H1 (cell line): ENCODE results near the gene KCND1. TPM values are rescaled to one million over a fixed set of nuclear protein-coding genes. Genes with fewer than 3 reads are reported as not detected.

Experiments
- CTCF ChIA-PET: fragments of 300-600 bp; sonication (Branson Sonifier 250); formaldehyde crosslinking; loops from one replicate; lab custom pipeline; 2021; ENCODE audit not compliant: partially characterized antibody; lab: Charles Lee
- POLR2A ChIA-PET: fragments of 300-600 bp; sonication (Branson Sonifier 250); formaldehyde crosslinking; loops from one replicate; lab custom pipeline; 2021; ENCODE audit warnings: inconsistent platforms; ENCODE audit not compliant: partially characterized antibody; lab: Charles Lee
- DNase-seq, 2 experiments: peaks; one replicate each; pipeline versions ENCODE4 v3.0.0 to v3.0.0-alpha.2; 2010 to 2022; ENCODE audit warnings: low spot score in 2 of 2, low read depth in 1 of 2, mixed read lengths in 1 of 2
- FAIRE-seq: peaks from 2 replicates; lab custom pipeline; 2011; peaks lifted over from hg19 to GRCh38; lab: Jason Lieb, UNC
- H2AFZ ChIP-seq: 2 replicates; pipeline ENCODE4 v1.8.1; 2012; ENCODE audit warnings: low read length, inconsistent platforms
- H2AK5ac ChIP-seq: 2 replicates; pipeline ENCODE4 v1.6.1; 2013; ENCODE audit warnings: low read depth, low read length
- H2BK120ac ChIP-seq: replicated peaks from 2 replicates; pipeline ENCODE3; 2013; ENCODE audit warnings: low read depth, low read length, inconsistent platforms
- H2BK12ac ChIP-seq: 2 replicates; pipeline ENCODE4 v1.6.1; 2013; ENCODE audit warnings: low read depth, low read length
- H2BK15ac ChIP-seq: 2 replicates; pipeline ENCODE4 v1.6.1; 2013; ENCODE audit warnings: low read length
- H2BK20ac ChIP-seq: 2 replicates; pipeline ENCODE4 v1.6.1; 2013; ENCODE audit warnings: low read length
- H2BK5ac ChIP-seq: 2 replicates; pipeline ENCODE4 v1.6.1; 2013; ENCODE audit warnings: low read depth, low read length
- H3K14ac ChIP-seq: 2 replicates; pipeline ENCODE4 v1.6.1; 2013; ENCODE audit warnings: inconsistent platforms; ENCODE audit not compliant: insufficient read length
- H3K18ac ChIP-seq: 2 replicates; pipeline ENCODE4 v1.6.1; 2013; ENCODE audit warnings: low read length; ENCODE audit errors: extremely low read depth
- H3K23ac ChIP-seq: 2 replicates; pipeline ENCODE4 v1.6.1; 2013; ENCODE audit warnings: inconsistent platforms; ENCODE audit not compliant: insufficient read length
- H3K23me2 ChIP-seq: 2 replicates; pipeline ENCODE4 v1.6.1; 2013; ENCODE audit warnings: low read depth, low read length
- H3K27ac ChIP-seq: 2 replicates; pipeline ENCODE4 v1.6.1; 2011; ENCODE audit warnings: low read depth, low read length, inconsistent platforms
- H3K27me3 ChIP-seq, 4 experiments: replicated peaks in 1 of 4; 1 replicate in 1 of 4; 2 replicates in 3 of 4; pipeline versions ENCODE4 v1.6.1 to v1.8.1; 2011 to 2013; ENCODE audit warnings: low read length in 3 of 4, mild to moderate bottlenecking in 3 of 4, inconsistent platforms in 2 of 4, mixed read lengths in 2 of 4, moderate library complexity in 1 of 4; ENCODE audit not compliant: control insufficient read depth in 3 of 4, insufficient read depth in 3 of 4; ENCODE audit errors: extremely low read depth in 1 of 4
- H3K36me3 ChIP-seq, 4 experiments: 2 replicates each; pipeline versions ENCODE4 v1.6.1 to v1.8.1; 2011 to 2013; ENCODE audit warnings: mild to moderate bottlenecking in 4 of 4, low read length in 3 of 4, moderate library complexity in 2 of 4, control low read depth in 1 of 4, inconsistent platforms in 1 of 4; ENCODE audit not compliant: insufficient read depth in 4 of 4, control insufficient read depth in 2 of 4
- H3K4ac ChIP-seq: replicated peaks from 2 replicates; pipeline ENCODE3; 2013; ENCODE audit warnings: low read length, low read depth, mixed read lengths, inconsistent platforms; ENCODE audit not compliant: insufficient read length
- H3K4me1 ChIP-seq, 4 experiments: replicated peaks in 1 of 4; 1 replicate in 1 of 4; 2 replicates in 3 of 4; pipeline versions ENCODE4 v1.6.1 to v1.8.1; 2011 to 2013; ENCODE audit warnings: low read length in 3 of 4, inconsistent platforms in 2 of 4, mixed read lengths in 1 of 4; ENCODE audit not compliant: insufficient read depth in 4 of 4, control insufficient read depth in 3 of 4
- H3K4me2 ChIP-seq, 2 experiments: 2 replicates each; pipeline versions ENCODE4 v1.6.1 to v1.8.1; 2011 to 2013; ENCODE audit warnings: low read depth in 2 of 2, low read length in 2 of 2, control low read depth in 1 of 2, inconsistent platforms in 1 of 2, mild to moderate bottlenecking in 1 of 2; ENCODE audit not compliant: insufficient read depth in 1 of 2
- H3K4me3 ChIP-seq, 4 experiments: fragments of 200-600, 300-600 bp in 1 of 4; sonication (generic), shearing (Covaris generic), sonication (Bioruptor Twin) in 1 of 4; 2 replicates each; pipeline versions ENCODE4 v1.5.1 to v1.8.1; 2011 to 2016; ENCODE audit warnings: low read length in 4 of 4, low read depth in 3 of 4, control low read depth in 2 of 4, inconsistent platforms in 2 of 4, mild to moderate bottlenecking in 2 of 4, mixed read lengths in 1 of 4, moderate library complexity in 1 of 4; ENCODE audit not compliant: insufficient read depth in 2 of 4; ENCODE audit errors: extremely low read depth in 1 of 4
- H3K56ac ChIP-seq: replicated peaks from 2 replicates; pipeline ENCODE3; 2013; ENCODE audit warnings: low read depth, mild to moderate bottlenecking, mixed read lengths, low read length, inconsistent platforms; ENCODE audit not compliant: insufficient read length
- H3K79me1 ChIP-seq: 2 replicates; pipeline ENCODE4 v1.6.1; 2013; ENCODE audit warnings: low read depth, low read length, control low read depth
- H3K79me2 ChIP-seq, 2 experiments: 2 replicates each; pipeline versions ENCODE4 v1.6.1 to v1.8.1; 2012 to 2013; ENCODE audit warnings: low read length in 2 of 2, mild to moderate bottlenecking in 2 of 2, inconsistent platforms in 1 of 2; ENCODE audit not compliant: insufficient read depth in 2 of 2, control insufficient read depth in 1 of 2
- H3K9ac ChIP-seq, 4 experiments: replicated peaks in 1 of 4; 1 replicate in 1 of 4; 2 replicates in 3 of 4; pipeline versions ENCODE4 v1.6.1 to v1.8.1; 2011 to 2013; ENCODE audit warnings: low read depth in 3 of 4, low read length in 3 of 4, control low read depth in 2 of 4, mild to moderate bottlenecking in 2 of 4, moderate library complexity in 2 of 4, inconsistent platforms in 1 of 4; ENCODE audit errors: extremely low read depth in 1 of 4
- H3K9me3 ChIP-seq, 2 experiments: 2 replicates each; pipeline versions ENCODE4 v1.6.1 to v1.8.1; 2012 to 2013; ENCODE audit warnings: mild to moderate bottlenecking in 2 of 2, moderate library complexity in 2 of 2, control low read depth in 1 of 2, inconsistent platforms in 1 of 2, low read depth in 1 of 2, low read length in 1 of 2, mixed read lengths in 1 of 2; ENCODE audit not compliant: insufficient read depth in 2 of 2
- H4K20me1 ChIP-seq, 2 experiments: replicated peaks in 1 of 2; 2 replicates each; pipeline versions ENCODE3 to v1.8.1; 2011 to 2013; ENCODE audit warnings: inconsistent platforms in 2 of 2, low read length in 2 of 2, mild to moderate bottlenecking in 1 of 2; ENCODE audit not compliant: insufficient read depth in 2 of 2, control insufficient read depth in 1 of 2
- H4K5ac ChIP-seq: 2 replicates; pipeline ENCODE4 v1.6.1; 2013; ENCODE audit warnings: low read length, low read depth, mixed read lengths, inconsistent platforms; ENCODE audit not compliant: insufficient read length
- H4K8ac ChIP-seq: 2 replicates; pipeline ENCODE4 v1.8.0; 2013; ENCODE audit warnings: mild to moderate bottlenecking, moderate library complexity, low read length, inconsistent platforms; ENCODE audit not compliant: insufficient read depth; ENCODE audit errors: extremely low read depth
- H4K91ac ChIP-seq: replicated peaks from 2 replicates; pipeline ENCODE3; 2013; ENCODE audit warnings: low read length, mixed read lengths, inconsistent platforms; ENCODE audit not compliant: insufficient read length
- CBX8 ChIP-seq: fragments of 300-800, 300-1000 bp; sonication (generic); IDR thresholded peaks from 2 replicates; pipeline ENCODE4 v1.7.1; 2016; ENCODE audit warnings: low read depth, low read length, borderline replicate concordance
- EZH2 ChIP-seq: fragments of 200-600 bp; sonication (generic); IDR thresholded peaks from 2 replicates; pipeline ENCODE4 v1.7.1; 2012; ENCODE audit warnings: low read depth, mild to moderate bottlenecking, moderate library complexity, low read length, inconsistent platforms; ENCODE audit not compliant: severe bottlenecking
- GABPA ChIP-seq: IDR thresholded peaks from 2 replicates; pipeline ENCODE4 v1.6.1; 2011; ENCODE audit warnings: mild to moderate bottlenecking, low read length, moderate library complexity, borderline replicate concordance; ENCODE audit not compliant: insufficient read depth
- GTF2F1 ChIP-seq: IDR thresholded peaks from 2 replicates; pipeline ENCODE4 v1.6.1; 2012; ENCODE audit warnings: low read depth, low read length, improper control_type of control experiment, borderline replicate concordance
- HDAC2 ChIP-seq, 2 experiments: fragments of 300-600 bp in 1 of 2; sonication (generic) in 1 of 2; IDR thresholded peaks; 2 replicates each; pipeline ENCODE4 v1.6.1; 2011 to 2012; ENCODE audit warnings: low read depth in 2 of 2, low read length in 2 of 2, mild to moderate bottlenecking in 2 of 2, moderate library complexity in 2 of 2, borderline replicate concordance in 1 of 2, inconsistent platforms in 1 of 2
- JUND ChIP-seq: IDR thresholded peaks from 2 replicates; pipeline ENCODE4 v1.6.1; 2011; ENCODE audit warnings: mild to moderate bottlenecking, improper control_type of control experiment, low read length
- KDM5A ChIP-seq: fragments of 200-600 bp; IDR thresholded peaks from 2 replicates; pipeline ENCODE4 v1.7.1; 2012; ENCODE audit warnings: mild to moderate bottlenecking, low read length, inconsistent platforms, mixed read lengths
- MAFK ChIP-seq: IDR thresholded peaks from 2 replicates; pipeline ENCODE4 v1.6.1; 2012; ENCODE audit warnings: low read depth, mild to moderate bottlenecking, improper control_type of control experiment, low read length
- NRF1 ChIP-seq: IDR thresholded peaks from 2 replicates; pipeline ENCODE4 v1.6.1; 2011; ENCODE audit warnings: mild to moderate bottlenecking, low read depth, low read length, improper control_type of control experiment
- RBBP5 ChIP-seq: IDR thresholded peaks from 2 replicates; pipeline ENCODE4 v1.7.1; 2012; ENCODE audit warnings: low read depth, mild to moderate bottlenecking, inconsistent platforms, low read length, moderate library complexity, borderline replicate concordance
- SIRT6 ChIP-seq: IDR thresholded peaks from one replicate; pipeline ENCODE4 v1.7.1; 2012; ENCODE audit warnings: low read length, inconsistent platforms
- SP2 ChIP-seq: IDR thresholded peaks from 2 replicates; pipeline ENCODE4 v1.6.1; 2012; ENCODE audit warnings: mild to moderate bottlenecking, low read length, inconsistent platforms
- TBP ChIP-seq: IDR thresholded peaks from 2 replicates; pipeline ENCODE4 v1.6.1; 2011; ENCODE audit warnings: low read depth, low read length, improper control_type of control experiment
- TEAD4 ChIP-seq: IDR thresholded peaks from 2 replicates; pipeline ENCODE4 v1.6.1; 2012; ENCODE audit warnings: low read depth, low read length, inconsistent platforms, mixed read lengths
- WGBS, 2 experiments: shearing (Covaris generic) in 1 of 2; methylation state at CpG; one replicate each; pipeline versions ENCODE4 v1.1.6 to v1.1.7; 2013 to 2015; ENCODE audit warnings: low lambda C conversion rate in 2 of 2, mixed read lengths in 2 of 2, inconsistent platforms in 1 of 2, low coverage in 1 of 2, missing lambda C conversion rate in 1 of 2; ENCODE audit not compliant: insufficient replicate concordance in 2 of 2, insufficient coverage in 1 of 2, insufficient read length in 1 of 2; ENCODE audit errors: extremely low coverage in 1 of 2, missing lambda C conversion rate in 1 of 2; 5-methylcytosine and 5-hydroxymethylcytosine counted together
- polyA plus RNA-seq, 7 experiments: library from polyadenylated mRNA; depleted of rRNA in 3 of 7; stranded (reverse) in 5 of 7; unstranded in 2 of 7; fragments of >200 nt in 5 of 7; fragments of 200-250 nt in 2 of 7; gene quantifications; 1 replicate in 5 of 7; 2 replicates in 1 of 7; 4 replicates in 1 of 7; pipeline versions ENCODE4 v1.2.1 to v1.2.3, GENCODE V29; 2011 to 2013; ENCODE audit warnings: missing spikeins in 2 of 7, mixed read lengths in 2 of 7
- total RNA-seq: library from RNA; stranded (reverse); fragmentation: NEBNext Ultra II Directional; extraction: Animal tissue kit (Norgen Biotek cat#: 25700); gene quantifications from 2 replicates; pipeline ENCODE4 v1.2.1, GENCODE V29; 2021

The KCND1 gene
- total and polyA plus RNA-seq, 2 of the 8 experiments (the other 6 are each of a cell fraction or from before 2014, with no cell fraction given): 3.1 to 6.8 TPM

DNA sequence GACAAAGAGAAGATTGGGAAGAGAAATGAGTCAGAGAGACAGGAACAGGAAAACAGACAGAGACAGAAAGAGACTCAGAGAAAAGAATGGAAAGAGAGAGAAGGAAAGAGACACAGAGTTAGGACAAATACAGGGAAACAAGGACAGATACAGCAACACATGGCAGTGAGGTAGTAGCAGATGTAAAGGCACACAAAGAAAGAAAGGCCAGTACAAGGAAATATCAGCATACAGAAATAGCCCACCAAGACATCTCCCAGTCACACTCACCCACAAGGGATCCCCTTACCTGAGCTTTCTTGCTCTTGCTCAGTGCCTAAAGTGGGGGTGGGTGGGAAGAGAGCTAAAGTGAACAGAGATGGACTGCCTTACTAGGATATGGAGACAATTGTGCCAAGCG lies 26.2 kb upstream of the KCND1 start:
- TF ChIP-seq GTF2F1: no peak
- no peak for TF ChIP-seq MAFK
- no peak for TF ChIP-seq EZH2
- TF ChIP-seq GABPA: no peak
- TF ChIP-seq RBBP5: no peak
- TF ChIP-seq KDM5A: no peak
- no peak for TF ChIP-seq SP2
- no peak for TF ChIP-seq HDAC2 (IDR thresholded peaks at IDR 0.05; ENCODE audit: borderline replicate concordance in 1 of 2, low read depth in 2 of 2, low read length in 2 of 2)
- TF ChIP-seq TBP: no peak
- TF ChIP-seq JUND: no peak
- TF ChIP-seq SIRT6: no peak
- no peak for TF ChIP-seq TEAD4
- TF ChIP-seq NRF1: no peak
- TF ChIP-seq CBX8: no peak
- TF ChIP-seq, all 59 proteins: peak for 0
- Histone ChIP-seq H2AK5ac (no peak overlapping the region), H3K4me1 (peaks cover 0 to 3% (median 0%) of the 10 kb centered on the region in 4 experiments; a peak in 1 of 7 replicates), H3K27me3 (no peaks in the 10 kb centered on the region), H3K18ac (no peak overlapping the region), H2AFZ (no peak overlapping the region), H3K4me2 (no peak overlapping the region), H2BK15ac (no peak overlapping the region), H2BK20ac (no peak overlapping the region), H4K20me1 (peaks cover 0 to 5% of the 10 kb centered on the region in 2 experiments), H3K79me2 (peaks cover 3 to 15% of the 10 kb centered on the region in 2 experiments; a peak in 3 of 4 replicates), H2BK5ac (no peak overlapping the region), H2BK12ac (no peak overlapping the region), H4K8ac (no peak overlapping the region), H3K14ac (no peak overlapping the region), H3K27ac (no peak overlapping the region), H3K4ac (no peak overlapping the region), H3K23me2 (no peaks in the 10 kb centered on the region), H4K91ac (no peak overlapping the region), H2BK120ac (no peak overlapping the region), H3K9ac (no peak overlapping the region), H3K79me1 (no peaks in the 10 kb centered on the region), H3K36me3 (peaks cover 2 to 45% (median 21%) of the 10 kb centered on the region in 4 experiments; a peak in 7 of 8 replicates), H4K5ac (no peak overlapping the region), H3K23ac (no peak overlapping the region), H3K9me3 (no peaks in the 10 kb centered on the region), H3K4me3 (no peak overlapping the region), H3K56ac (no peak overlapping the region)
- DNase-seq: no peak
- 91% methylated on average over 1 of the region's 1 CpG; no CpG with 5 or more reads in 1 of the 2 experiments for WGBS, 2 experiments
- ChIA-PET CTCF (interaction anchor here (1.1 kb wide), 1 partner anchor 24 kb away, joined by 4 read pairs; no protein-coding TSS in a partner anchor), POLR2A (interaction anchor here (1.1 kb wide), 1 partner anchor 20 kb away, joined by 3 read pairs; no protein-coding TSS in a partner anchor)
- no peak for FAIRE-seq
